HG02970 (cell line): Measurements from ENCODE around the gene GABRG3.

ENCODE experiments used
- ATAC-seq: cut with Tn5 transposase; IDR thresholded peaks from one replicate; pipeline ENCODE4 v1.9.1; 2021; ENCODE audit warnings: mild to moderate bottlenecking, moderate library complexity, moderate number of reproducible peaks; ENCODE audit not compliant: unreplicated experiment, low FRiP score

The GABRG3 gene

DNA sequence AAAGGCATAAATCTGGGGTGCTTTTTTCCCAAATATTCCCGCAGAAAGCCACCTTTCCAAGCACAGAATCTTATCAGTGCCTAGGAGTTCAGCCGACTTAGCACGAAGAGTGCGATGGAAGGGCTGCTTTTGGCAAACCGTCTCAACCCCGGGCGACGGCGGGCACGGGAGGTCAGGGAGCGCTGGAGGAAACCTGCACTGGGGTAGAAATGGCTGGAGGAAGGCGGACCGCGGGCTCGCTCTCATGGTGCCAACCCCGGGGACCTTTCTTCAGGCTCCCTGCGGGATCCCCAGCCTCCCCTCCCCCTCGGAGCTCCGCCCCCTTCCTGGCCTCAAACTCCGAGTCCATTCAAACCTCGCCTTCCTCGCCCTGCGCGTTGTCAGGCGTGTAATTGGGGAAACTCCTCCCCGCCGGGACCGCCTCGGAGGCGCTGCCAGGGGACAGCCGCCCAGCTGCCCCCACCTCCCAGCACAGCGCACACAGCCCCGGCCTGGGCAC lies at the start of gene GABRG3:
Gene GABRG3, plus strand, starts transcription at position 470 of the 499 bp plus-strand sequence.
- no peak for ATAC-seq

DNA sequence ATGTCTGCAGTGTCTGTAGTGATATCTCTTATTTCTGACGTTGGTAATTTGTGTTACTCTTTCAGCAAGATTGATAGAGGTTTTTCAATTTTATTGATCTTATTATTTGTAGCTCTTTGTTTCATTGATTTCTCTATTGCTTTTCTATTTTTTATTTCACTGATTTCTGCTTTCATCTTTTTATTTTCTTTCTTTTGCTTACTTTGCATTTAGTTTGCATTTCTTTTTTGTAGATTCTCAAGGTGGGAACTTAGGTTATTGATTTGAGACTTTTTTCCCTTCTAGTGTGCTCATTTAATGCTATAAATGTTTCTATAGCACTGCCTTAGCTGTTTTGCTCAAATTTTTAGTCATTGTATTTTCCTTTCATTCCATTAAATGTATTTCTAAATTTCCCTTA lies 49.5 kb upstream of the GABRG3 start:
- no peak for ATAC-seq

DNA sequence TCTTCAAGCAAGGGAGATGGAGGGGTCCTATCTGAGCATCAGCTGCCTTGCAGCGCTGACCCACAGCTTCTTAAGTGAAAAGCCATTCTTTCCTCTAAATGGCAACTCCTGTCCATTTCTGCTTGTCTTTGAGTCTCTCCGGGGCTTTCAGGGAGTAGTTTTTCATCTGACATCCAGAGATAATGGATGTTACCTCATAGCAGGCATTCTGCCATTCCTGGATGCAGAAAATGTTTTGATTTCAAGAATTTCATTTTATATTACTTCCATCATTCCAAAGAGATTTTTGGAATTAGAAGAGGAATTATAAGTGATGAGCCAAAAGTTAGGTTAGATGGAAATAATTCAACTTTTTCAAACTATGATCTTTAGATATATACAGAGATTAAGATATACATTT lies 44.9 kb upstream of the GABRG3 start:
- no peak for ATAC-seq

DNA sequence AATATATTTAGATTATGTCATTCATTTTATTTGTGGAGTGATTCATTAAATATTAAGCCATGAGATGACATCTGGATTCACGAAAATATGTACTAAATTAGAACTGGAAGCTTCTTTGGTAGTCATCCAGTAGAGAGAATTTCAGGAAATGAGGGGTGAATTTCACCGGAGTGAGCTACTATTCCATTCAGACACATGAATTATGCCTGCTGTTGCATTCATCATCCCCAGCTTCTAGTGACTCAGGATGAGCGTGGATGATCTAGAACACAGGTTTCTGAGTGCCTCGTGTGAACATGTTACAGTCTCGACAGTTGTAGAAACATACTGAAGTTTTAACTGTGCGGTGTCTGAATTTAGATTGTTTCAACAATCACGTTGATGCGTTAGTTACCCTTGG lies 42.9 kb upstream of the GABRG3 start:
- no peak for ATAC-seq

DNA sequence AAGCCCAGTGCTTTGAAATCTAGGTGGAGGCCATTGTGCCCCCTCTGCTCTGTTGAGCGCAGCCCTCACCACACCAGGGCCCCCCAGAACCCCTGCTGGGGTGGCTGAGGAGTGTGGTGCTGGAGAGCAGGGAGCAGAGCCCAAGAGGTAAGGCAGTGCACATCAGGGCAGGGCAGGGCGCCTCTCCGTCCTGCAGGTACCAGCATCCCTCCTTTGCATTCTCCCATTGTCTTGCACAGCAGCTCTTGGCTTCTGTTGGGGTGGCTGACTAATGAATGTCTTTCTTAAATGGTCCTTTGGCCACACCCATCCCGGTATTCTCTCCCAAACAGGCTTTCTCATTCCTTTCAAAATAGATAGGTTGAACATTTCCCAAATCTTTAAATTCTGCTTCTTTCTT lies 41.4 kb upstream of the GABRG3 start:
- ATAC-seq, result no peak

DNA sequence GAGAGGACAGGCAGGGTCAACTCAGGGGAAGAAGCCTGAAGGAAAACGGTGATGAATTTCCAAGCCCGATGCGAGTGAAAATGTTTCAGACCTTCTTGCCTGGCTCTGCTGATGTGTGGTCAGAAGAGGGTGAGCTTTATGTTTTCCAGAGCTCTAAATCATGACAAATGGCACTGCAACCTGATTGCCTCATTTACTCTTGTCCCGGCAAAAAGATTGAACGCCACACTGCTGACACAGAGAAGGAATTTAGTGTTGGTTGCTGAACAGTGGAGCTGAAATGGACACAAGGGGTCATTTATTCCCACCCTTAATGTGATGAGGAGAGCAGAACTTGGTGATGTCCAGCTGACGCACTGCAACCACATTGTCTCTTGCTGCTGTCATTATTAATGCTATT lies 36.1 kb upstream of the GABRG3 start:
- ATAC-seq, result no peak

DNA sequence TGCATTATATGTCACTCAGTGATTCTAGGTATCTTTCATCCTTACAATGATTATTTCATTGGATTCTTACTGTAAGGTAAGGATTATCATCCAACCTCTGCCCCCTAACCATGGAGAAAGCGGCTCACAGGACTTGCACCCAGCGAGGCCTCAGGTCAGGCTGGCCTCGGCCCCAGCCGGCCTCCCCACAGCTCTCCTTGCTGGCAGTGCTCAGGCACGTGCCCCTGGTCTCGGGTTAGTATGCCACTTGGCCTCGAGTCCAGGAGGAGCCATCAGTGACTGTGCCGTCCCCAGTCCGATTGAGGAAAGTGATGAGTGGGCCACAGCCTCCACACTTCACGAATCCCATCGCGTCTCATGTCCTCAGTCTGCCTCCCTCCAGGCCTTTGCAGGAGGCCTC lies 35.7 kb upstream of the GABRG3 start:
- ATAC-seq, result no peak

DNA sequence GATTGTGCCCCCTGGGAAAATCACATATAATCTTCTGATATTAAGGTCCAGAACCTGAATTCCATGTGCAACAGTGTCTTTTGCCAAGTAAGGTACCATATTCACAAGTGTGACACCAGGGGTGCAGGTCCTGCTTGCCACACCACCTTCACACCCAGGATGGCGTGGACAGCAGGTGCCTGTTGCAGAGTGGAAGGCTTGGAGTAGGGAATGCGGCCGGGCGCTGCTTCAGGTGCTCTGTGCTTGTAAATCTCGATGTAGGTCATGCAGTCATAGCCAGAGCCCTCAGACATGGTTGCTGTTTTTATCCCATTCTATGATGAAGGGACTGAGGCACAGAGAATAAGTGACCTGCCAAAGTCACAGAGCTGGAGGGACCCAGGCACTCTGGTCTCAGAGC lies 34.5 kb upstream of the GABRG3 start:
- no peak for ATAC-seq

DNA sequence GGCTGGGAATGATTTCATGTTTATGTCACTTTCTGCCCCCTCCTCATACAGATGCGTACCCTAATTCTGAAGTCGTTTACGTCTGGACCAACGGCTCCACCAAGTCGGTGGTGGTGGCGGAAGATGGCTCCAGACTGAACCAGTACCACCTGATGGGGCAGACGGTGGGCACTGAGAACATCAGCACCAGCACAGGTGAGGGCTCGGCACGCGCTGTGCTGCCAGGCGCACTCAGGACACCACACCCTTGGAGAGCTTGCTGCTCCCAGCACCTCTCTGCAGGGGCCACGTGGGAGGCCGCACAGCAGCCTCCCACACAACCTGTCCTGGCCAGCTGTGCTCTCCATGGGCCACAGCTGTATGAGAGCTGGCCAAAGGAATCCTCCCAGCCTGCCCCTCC lies 33.8 kb upstream of the GABRG3 start:
- ATAC-seq, result no peak

DNA sequence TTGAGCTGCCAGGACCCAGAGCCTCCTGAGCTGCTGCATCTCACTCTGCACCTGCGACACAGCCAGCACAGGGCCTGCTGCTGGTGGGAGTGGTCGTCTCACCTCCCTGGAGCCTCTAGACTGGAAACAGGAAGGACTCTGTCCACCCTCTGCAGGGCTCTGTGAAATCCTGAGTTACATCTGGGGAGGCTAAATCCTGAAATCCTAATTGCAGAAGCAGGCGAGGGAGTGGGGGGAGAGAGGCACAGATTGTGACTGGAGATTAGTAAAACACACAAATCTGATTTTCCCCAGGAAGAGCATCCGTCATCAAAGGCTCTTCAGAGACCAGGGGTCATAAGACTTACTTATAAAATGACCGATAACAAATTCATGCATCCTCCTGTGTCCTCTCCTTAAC lies 31.6 kb upstream of the GABRG3 start:
- no peak for ATAC-seq

DNA sequence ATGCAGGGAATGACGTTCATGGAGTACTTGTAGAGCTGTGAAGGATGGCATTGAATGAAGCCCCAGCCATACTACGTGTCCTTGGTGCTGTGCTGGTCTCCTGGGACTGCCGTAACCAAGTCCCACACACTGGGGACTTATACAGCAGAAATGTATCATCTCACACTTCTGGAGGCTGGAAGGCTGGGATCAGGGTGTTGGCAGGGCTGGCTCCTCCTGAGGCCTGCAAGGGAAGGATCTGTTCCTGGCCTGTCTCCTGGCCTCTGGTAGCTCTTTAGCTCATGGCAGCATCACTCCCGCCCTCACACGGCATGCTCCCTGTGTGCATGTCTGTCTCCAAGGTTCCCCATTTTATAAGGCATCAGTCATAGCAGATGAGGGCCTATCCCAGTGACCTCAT lies 29.5 kb upstream of the GABRG3 start:
- ATAC-seq, result no peak

DNA sequence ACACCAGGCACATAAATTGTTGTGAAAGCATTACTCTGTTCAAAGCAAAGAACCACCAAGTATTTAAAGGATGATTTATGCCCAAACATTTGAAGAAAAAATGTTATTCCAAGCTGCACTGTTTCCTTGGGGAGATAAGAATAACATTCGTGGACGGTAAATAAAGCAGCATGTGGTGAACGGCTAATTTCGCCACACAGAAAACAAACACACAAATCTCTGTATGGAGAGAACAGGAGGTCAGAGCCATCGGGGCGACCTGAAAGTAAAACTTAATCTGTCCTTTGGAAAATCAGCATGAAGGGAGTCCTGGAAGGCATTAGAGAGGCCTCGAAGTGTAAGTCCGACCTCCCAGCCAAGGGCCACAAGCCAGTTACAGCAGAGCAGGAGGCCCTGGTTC lies 27.1 kb upstream of the GABRG3 start:
- ATAC-seq, result no peak

DNA sequence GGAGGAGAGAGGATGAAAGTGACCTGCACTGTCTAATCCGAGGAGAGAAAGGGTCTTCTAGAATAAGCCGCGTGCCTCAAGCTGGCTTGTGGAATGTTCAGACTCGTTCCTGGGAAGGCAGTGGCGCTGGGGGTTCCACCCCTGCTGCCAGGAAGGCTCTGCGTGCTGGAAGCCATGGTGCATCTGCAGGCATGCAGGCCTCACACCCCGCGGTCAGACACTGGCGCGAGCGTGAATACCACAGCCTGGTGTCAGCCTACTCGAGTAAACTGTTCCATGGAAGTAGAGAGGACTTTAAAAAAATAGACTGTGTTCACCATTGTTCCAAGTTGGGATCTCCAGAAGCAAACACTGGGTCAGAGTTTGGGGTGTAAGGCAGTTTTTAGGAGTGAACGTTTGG lies 25.9 kb upstream of the GABRG3 start:
- no peak for ATAC-seq

DNA sequence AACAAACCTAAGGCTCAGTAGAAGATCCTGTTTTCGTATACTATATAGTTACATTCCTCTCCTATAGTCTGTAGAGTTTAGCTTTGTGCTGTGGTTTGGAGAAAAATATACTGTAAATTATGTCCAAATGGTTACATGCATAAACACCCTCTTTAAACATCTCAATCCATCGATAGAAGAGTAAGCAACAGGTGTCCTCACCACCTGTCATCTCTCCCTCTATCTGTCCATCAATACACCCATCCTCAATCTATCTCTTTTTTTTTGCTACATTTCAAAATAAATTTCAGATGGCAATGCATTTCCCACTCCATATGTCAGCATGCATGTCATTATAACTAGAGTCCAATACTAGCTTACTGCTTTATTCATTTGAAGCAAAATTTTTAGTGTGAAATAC lies 21.0 kb upstream of the GABRG3 start:
- no peak for ATAC-seq

DNA sequence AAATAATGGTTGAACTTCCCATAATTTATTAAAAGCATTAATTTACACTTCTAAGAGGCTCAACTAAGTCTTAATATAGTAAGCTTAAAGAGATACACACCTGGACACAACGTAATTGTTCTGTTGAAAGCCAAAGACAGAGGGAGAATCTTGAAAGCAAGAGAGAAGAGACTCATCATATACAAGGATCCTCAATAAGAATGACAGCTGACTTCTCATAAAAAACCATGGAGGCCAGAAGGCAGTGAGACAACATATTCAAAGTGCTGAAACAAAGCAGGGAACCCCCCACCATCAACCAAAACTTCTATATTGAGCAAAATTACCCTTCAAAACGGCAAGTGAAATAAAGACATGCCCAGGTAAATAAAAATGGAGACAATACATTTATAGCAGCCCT lies 16.6 kb upstream of the GABRG3 start:
- no peak for ATAC-seq

DNA sequence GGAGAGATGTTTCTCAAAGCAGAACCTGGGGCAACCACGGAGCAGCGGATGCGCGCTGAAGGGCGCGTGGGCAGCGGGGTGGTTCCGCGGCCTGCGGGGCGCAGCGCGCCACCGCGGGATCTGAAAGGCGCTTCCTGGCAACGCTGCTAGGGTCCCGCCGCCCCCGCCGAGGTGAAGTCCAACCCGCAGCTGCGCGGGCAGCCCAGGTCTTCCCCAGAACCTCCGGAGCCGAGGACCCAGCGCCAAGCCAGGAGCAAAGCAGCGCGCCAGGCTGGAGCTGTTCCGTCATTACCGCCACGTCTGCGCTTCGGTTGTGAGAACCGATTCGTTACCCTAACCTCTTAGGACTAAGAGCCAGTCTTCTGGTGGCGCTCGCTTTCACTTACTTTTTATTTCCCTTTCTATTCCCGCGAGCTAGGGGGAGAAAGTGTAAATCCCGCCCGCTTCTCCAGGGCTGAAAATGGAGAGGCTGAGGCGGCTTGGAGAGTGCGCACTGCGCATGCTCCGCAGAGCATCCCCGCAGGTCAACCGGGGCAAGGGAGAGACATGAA lies 3.2 kb upstream of the GABRG3 start:
- ATAC-seq, result no peak

DNA sequence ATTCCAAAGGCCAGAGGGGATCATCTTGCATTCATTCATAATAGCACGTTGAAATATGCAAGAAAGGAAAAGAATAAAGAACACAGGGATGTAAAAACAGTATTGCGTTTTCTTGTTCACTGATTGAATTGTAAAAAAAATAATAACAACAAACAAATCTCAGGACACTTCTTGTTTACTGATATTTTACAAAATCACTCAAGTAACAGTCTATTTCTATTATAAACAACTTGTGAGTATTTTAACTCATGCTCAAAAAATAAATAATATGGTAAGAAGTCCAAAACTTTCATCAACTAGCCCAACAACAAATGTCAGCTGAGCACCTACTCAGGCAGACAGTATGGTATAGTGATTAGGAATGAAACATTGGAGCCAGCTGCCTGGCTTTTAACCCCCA lies 2.2 kb upstream of the GABRG3 start:
- no peak for ATAC-seq

DNA sequence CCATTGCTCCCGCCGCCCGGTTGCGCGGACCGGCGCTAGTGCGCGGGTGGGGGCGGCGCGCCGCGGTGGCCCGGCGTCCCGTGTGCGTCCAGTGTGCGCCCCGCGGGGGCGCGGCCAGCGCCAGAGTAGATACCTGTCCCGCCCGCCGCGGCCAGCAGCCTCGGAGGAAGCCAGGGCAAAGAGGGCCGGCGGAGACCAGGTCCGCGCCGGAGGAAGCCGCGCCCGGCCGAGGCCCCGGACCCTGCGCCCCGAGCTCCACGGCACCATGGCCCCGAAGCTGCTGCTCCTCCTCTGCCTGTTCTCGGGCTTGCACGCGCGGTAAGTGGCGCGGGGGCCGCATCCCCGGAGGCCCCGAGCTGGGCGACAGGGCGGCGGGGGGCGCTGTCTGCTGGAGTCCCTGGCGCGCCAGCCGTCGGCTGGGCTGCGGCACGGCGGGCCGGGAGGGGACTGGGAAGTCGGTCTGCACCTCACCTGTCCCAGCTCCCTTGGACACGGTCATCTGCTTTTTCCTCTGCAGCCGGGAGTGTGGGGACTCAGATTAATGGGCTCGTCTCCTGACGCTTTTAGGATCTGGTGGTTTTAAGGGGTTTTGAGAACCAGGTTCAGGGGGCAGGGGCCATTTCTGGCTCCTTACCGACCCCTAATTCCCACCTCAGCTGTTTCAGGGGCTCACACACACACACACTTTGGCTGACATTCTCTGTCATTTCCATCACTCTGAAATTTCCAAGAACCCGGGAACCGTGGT lies 464 bp downstream of the GABRG3 start:
- no peak for ATAC-seq

DNA sequence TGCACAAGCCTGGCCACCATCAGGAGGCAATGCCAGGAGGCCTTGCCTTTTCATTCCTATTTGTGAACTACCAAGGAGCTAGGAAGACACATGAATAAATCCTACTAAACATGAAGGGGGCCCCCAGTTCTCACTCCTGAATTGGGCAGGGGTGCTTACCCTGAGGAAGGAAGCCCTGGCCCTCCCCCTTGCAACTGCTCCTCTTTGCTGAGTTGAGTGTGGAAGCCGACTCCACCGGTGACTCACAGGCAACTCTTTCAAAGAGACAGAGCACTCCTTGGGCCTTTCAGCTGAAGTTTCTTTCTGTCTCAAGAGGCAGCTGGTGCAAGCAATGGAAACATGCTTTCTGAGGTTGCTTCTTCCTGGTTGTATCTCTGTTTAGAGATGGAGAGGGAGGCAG lies 1.7 kb downstream of the GABRG3 start:
- no peak for ATAC-seq

DNA sequence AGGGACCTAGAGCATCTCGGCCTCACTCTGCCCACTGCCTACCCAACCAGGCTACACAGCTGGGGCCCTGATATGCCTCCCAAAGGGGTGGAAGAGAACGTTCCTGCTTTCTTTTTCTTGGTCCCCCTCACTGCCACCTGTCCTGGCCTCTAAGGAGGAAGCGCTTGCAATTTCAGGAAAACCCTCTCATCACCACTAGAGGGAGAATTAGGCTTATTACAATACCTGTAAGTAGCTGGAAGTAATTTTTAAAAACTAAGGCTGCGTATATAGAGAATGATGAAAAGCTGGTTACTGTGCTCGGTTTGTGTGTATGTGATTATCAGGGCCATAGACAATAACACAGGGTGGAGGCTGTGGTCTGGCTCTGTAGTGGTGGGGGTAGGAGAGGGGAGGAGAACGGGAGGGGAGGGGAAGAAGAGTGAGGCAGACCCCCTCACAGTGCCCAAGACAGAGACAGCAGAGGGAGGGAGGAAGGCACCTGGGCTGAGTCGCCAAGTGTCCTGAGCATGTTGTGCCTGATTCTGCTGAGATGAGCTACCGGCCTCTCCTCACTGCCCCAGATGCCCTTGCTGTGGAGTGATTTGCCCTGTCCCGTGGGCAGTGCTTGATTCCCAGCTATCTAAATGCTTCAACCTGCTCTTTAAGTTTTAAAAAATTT lies 3.3 kb downstream of the GABRG3 start:
- ATAC-seq, result no peak

DNA sequence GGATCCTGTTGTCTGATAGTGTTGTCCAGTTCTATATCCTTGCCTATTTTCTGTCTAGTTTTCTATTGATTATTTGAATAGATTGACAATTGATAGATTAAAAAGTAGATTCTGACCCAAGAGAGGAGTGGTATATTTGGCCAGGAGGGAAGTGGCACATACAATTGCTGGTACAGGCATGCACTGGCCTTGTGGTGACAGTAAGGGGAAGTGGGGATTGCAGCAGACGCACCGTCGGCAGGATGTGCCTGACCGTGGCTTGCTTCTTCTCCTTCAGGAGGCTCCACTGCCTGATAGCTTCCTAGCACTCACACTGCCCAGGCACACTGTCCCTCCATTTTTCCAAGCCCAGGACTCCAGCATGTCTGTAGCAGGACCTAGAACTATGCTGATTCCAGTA lies 10.5 kb downstream of the GABRG3 start:
- no peak for ATAC-seq

DNA sequence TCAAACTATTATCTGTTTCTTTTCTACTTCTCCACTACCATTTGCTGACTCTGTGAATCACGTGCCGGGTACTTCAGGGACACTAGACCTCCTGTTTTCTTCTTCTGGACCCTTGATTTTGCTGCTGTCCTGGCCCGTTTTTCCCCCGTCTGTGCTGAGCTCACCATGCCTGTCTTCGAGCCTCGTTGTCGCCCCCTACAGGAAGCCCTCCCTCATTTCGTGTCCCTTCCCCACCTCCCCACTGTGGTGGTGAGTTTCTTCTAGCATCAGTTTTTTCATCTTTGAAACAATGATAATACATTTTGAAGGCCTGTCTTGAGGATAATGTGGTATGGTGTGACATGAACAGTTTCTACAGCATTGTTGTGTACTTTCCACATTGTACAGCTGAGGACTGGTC lies 12.8 kb downstream of the GABRG3 start:
- ATAC-seq, result no peak
